NCI-H748 (cell line): ENCODE data around the gene MAGEL2.
A peak's percentile ranks its signal among the peaks of the same experiment; 100 is the strongest.

ENCODE experiments used
- DNase-seq: peaks from one replicate; lab custom pipeline; 2025; ENCODE audit not compliant: unreplicated experiment; lab: John Stamatoyannopoulos, UW

The MAGEL2 gene

DNA sequence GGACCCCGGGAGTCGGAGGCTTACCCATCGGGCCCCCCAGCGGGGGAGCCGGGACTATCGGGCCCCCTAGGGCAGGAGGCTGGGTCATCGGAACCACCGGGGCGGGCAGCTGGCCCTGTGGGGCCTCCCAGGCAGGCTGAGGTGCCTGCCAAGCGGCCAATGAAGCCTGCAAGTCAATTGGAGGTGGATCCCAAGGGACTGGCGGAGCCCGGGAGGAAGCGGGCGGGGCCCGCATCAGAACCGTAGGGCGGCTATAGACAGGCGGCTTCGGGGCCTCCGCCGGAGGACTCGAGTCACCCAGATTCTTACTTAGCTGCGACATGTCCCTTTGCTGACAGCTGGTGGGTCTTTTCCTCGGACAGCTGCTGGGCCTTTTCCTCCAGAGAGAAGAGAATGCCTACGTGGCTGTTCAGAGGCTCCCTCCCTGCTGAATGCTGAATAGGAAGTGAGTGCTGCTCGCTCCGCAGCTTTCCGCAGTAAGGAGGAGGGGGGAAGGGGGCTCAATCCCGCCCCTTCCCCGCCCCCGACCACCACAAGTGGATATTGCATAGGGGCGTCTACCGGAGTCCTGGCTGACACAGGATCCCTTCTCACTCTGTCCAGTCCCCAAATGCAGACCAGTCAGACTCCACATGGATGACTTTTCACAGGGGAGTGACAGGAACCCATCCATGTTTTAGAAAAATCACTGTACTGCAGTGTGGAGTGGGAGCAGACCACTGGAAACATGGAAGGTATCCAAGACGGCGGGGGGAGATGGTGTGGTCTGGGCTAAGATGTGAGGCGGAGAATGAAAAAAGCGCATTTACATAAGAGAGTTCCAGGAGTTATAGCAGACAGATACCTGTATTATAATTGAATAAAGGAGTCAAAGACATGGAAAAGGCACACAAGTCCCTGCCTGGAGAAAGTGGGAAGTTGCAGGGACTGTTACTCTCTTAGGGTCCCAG lies at the start of gene MAGEL2:
TSS of gene MAGEL2 (minus strand) at position 447 of the 950 bp plus-strand sequence. CDS start at position 322, 125 bp downstream.
- DNase-seq, result peak; percentile 57

DNA sequence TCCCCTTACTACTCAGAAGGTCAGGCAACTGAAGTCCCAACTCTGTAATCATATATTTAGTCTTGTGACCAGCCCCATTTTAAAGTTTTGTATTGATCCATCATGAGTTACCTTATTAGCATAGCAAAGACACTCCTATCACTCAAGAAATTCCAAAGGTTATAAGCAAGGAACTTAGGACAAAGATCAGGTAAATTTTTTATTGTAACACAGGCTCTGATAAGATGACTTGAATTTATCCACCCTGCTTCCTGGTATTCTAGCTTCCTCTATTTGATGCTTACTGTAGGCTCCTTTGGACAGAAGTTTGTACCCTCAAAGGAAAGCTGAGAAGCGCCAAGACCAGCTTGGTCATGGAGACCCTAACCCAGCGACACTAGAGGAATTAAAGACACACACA lies 47.6 kb upstream of the MAGEL2 start:
- no peak for DNase-seq

DNA sequence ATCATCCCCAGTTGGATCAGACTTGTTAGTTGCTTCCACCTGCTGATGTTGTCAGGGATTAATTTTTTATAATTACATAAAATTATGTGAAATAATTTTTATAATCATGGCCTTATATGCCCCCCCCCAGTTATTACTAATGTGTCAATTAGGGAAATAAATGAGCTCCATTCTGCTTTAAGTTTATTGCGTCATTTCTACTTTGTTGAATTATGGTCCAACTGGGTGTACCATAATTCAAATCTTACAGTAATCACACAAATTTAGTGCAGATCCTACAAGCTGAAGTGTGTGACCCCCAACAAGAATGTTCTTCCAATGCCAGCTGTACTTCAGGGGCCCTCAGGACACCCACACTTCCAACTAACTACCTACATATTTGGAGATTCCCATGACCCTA lies 46.9 kb upstream of the MAGEL2 start:
- DNase-seq, result no peak

DNA sequence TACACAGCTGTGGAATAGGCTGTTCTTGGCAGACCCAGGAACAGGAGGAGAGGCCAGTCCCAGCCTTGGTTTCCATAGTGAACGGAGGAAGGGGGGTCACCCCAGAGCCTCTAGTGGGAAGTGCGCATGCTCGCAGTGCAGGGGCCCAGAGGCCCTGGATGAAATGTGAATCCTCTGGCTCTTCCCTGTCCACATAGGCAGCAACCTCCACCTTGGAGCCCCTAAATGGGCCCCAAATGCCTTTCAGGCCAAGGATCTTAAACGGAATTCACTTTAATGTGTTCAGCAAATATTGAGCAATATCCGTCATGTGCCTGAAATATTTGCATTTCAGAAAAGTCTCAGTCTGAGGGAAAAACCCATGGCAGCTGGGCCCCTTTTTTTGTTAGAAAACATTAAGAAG lies 42.8 kb upstream of the MAGEL2 start:
- DNase-seq, result no peak

DNA sequence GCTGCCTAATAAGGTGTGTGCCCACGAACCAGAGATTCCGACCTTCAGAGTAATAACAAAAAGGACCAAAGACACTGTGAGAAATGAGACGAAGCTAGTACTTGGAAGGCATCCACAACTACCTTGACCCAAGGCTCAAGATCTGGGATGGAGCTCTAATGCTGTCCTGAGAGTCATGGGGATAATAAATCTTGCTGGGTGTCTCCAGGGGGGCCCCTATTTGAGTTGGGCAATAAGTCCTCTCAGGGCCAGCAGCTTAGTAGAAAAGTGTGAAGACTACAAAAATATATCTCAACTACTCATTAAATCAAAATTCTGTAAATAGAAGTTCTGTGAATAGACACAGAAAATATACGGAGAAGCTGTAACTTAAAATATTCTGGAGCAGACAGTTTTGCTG lies 42.3 kb upstream of the MAGEL2 start:
- DNase-seq, result no peak

DNA sequence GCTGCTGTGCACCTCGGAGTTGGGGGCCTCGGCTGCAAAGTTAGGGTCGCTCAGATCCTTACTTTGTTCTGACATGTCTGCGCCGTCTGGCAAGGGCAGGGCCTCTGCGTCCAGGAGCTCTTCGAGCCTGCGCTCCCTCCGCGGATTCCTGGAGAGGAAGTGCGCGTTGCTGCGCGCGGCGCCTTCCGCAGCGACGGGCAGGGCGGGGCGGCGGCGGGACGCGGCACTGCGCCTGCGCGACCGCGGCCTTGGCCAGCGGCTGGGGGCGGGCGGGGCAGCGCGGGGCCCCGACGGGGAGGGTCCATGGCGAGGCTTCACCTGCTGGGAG lies 39.4 kb upstream of the MAGEL2 start, which contains the start of gene NDN:
TSS of gene NDN (minus strand) at position 163 of the 328 bp plus-strand sequence. CDS start at position 75, 88 bp downstream.
- no peak for DNase-seq

DNA sequence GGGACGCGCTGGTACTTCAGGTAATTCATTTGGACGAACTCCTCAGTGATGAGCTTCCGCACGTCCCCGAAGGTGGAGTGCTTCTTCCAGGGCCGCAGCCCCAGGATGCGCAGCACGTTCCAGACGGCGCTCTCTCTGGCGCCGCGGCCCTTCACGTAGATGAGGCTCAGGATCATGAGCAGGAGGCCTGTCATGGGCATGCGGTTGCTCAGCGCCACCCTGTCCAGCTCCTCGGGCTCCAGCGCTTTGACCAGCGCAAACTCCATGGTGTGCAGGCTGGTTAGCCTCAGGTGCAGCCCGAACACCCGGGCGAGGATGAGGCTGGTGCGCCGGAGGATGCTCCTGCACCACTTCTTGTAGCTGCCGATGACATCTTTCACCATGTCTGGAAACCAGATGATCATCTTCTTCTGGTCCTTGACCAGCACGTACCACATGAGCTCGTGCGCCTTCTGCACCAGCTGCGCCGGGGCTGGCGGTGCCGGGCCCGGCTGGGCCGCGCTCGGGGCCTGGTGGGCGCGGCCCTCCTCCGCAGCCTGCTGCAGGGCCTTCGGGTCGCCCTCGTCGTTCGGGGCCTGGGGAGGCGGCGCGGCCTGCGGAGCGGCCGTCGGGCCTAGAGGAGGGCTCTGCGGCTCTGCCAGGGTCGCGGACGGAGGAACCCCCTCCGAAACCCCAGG lies 38.9 kb upstream of the MAGEL2 start:
- DNase-seq, result no peak

DNA sequence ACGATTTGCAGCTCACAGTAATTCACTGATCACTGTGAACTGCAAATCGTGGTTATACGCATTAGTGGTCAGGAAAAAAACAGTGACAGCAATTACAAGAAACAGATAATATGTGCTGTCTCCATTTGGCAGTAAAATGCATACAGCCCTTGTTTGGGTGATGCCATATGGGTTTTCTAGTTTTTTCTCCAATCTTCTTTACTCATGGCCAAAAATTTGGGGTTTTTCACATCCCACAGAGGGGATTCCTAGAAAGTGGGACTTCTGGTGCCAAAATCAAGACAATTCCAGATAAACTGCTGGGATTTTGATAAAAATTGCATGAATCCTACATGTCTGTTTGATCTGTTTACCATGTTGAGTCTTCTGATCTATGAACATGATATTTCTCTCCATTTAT lies 23.8 kb upstream of the MAGEL2 start:
- DNase-seq, result no peak

DNA sequence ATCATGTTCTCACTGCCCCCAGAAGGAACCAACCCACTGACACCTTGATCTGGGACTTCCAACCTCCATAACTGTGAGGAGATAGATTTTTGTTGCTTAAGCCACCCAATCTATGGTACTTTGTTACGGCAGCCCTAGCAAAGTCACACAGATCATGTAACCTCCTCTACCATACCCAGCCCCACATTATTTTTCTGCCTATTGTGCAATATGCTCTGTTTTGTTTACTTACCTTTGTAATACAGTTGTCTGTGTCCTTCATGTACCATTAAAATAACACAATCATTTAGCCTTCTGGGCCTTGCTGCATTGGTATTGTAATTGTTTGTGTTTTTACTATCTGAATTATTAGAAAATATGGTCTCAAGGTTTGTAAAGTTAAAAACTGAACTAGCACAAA lies 23.3 kb upstream of the MAGEL2 start:
- DNase-seq, result no peak

DNA sequence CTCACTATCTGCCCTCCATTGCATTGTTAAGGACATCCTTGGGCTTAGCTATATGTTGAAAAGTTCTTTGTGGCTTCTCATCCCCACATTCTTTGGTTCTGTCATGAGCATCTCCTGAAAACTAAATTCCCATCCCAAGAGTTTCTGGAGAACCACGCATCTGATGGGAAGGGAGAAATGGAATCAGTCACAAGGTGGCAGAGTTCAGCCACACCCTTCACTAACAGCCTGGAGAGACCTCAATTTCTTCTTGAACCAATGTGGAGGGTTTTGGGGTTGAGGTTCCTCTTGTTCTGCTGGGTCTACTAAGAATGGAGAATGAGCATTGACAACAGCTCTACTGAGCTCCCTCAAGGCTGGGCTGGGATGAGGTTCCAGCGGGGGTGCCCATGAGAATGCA lies 15.6 kb upstream of the MAGEL2 start:
- no peak for DNase-seq

DNA sequence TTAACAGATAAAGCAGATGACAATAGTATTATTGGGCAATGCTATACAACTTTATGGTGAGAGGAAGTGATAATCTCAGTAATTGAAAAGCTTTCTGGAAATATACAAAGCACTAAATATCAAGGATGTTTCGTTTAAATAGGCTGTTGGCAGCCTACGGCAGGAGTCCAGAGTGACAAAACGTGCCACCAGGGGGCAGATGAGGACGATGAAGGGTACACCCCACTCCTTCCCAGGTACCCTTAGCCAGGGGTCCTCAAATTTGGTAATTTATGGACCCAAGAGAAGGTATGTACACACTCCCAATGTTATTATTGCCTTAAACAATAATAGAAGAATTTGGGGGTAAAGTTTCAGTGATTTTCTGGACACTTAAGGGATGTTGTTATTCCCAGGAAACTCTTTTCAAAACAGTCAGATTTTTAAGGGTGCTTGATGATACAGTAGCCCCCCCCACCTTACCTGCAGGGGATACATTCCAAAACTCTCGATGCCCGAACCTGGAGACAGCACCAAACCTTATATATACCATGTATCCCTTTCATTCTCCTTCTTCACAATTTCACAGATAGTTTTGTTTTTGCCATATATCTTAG lies 1.4 kb upstream of the MAGEL2 start:
- peak; percentile 50 for DNase-seq

DNA sequence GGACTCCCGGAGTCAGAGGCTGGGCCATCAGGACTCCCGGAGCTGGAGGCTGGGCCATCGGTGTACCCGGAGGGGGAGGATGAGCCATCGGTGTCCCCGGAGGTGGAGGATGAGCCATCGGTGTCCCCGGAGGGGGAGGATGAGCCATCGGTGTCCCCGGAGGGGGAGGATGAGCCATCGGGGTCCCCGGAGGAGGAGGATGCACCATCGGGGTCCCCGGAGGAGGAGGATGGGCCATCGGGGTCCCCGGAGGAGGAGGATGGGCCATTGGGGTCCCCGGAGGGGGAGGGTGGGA lies 719 bp downstream of the MAGEL2 start:
- DNase-seq, result no peak

DNA sequence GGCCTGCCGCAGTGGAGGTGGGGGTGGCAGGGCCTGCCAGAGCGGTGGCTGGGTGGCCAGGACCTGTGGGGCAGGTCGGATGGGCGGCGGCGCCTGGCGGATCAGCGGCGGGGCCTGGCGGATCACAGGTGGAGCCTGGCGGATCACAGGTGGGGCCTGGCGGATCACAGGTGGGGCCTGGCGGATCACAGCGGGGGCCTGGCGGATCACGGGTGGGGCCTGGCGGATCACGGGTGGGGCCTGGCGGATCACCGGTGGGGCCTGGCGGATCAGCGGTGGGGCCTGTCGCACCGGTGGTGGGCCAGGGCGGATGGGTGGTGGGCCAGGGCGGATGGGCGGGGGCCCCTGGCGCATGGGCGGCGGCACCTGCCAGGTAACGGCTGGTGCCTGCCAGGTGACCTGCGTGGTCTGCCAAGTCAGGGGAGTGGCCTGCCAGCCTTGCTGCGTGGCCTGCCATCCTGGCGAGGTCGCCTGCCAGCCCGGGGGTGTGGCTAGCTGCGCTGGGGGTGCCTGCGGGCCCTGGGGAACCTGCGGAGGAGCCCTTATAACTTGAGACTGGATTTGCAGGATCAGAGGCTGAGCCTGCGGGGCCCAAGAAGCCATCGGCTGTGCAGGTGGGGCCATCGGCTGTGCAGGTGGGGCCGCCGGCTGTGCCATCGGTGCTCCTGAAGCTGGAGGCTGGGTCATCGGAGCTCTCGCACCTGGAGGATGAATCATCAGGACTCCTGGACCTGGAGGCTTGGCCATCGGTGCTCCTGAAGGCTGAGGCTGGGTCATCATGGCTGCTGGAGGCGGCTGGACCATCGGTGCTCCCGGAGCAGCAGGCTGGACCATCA lies 1.3 kb downstream of the MAGEL2 start:
- DNase-seq, result peak; percentile 8

DNA sequence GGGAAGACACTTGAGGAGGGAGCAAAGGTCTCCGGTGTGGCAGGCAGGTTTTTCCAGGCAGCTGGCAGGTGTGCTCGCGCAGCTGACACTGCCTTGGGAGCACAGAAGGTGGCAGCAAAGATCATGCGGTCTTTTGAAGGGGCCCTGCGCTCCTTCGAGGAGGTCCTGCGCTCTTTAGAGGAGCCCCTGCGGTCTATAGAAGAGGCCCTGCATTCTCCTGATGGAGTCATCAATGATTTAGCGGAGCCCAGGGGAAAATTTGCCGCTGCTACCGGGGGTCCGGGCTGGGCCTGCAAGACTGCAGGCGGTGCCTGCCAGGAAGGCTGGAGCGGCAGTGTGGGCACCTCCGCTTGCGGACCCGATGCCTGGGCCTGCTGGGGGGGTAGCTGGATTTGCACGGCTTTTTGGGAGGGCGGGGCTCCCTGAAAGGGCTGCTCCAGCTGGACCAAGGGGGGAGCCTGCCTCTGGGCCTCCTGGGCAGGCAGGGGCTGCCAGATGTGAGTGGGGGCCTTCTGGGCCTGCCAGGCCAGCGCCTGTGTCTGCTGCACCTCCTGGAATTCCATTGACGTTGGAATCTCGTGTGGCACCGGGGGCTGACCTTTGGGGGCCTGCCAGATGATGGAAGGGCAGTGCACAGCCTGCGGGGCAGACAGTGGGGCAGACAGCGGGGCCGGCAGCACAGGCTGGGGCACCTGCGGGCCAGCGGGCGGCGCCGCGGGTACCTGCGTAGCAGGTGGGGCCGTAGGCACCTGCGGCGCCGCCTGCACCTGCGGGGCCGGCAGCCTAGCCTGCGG lies 2.1 kb downstream of the MAGEL2 start:
- DNase-seq, result peak; percentile 40

DNA sequence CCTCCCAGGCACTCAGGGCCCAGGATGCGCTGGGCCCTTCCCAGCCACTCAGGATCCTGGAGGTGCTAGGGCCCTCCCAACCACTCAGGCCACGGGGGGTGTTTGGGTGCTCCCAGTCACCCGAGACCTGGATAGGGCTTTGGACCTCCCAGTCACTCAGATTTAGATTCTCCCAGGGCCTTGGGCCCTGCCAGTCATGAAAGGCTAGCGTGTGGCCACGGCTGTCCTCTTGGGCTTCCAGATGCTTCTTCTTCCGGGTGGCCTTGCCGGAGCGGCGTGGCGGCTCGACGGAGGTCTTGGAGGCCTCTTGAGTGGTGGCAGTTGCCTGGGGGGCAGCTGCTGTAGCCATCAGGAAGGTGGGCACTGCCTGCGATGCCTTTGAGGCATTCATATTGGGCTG lies 2.8 kb downstream of the MAGEL2 start:
- no peak for DNase-seq

DNA sequence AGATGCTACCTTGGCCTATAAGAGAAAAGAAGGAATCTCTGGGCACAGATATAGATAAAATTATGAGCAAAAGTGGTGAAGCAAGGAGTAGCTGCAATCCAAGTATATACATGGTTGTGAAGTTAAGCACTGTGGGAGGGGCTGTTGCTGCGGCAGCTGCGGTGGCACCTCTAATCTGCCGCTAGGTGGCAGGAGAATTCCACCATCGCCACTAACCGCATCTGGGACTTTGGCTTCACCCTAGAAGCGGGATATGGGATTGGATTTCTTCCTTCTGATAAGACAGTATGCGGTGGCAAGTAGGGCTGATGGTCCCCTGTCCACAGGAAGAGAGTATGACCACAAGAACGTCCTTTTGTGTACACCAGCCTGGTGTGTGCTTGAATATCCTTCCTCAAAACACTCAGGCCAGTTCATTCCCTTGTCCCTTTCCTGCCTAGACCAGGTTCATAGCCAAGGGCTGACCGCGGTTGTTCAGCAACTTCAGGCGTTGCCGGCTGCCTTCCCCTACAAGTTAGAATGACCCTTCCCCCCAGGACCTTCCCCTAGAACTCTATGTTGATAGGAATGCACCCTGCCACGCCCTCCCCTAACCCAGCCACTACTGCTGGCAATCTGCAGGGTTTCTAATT lies 5.1 kb downstream of the MAGEL2 start:
- peak; percentile 65 for DNase-seq

DNA sequence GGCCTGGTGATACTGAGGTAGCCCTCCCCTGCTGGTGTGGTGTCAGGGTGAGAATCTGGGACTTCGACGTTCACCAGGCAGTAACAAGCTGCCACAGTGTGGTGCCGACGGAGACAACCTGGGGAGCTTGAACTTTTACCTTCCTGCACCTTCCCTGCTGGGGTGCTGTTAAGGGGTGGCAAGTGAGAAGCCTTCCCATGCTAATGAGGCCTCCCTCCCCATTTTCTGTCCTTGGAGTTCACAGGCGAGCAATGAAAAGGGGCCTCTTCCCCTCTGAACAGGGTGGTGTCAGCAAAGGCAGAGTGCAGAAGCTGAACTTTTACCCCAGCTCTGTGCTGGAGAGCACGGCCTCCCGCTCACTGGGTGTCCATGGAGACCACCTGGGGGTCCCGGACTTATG lies 13.5 kb downstream of the MAGEL2 start:
- no peak for DNase-seq

DNA sequence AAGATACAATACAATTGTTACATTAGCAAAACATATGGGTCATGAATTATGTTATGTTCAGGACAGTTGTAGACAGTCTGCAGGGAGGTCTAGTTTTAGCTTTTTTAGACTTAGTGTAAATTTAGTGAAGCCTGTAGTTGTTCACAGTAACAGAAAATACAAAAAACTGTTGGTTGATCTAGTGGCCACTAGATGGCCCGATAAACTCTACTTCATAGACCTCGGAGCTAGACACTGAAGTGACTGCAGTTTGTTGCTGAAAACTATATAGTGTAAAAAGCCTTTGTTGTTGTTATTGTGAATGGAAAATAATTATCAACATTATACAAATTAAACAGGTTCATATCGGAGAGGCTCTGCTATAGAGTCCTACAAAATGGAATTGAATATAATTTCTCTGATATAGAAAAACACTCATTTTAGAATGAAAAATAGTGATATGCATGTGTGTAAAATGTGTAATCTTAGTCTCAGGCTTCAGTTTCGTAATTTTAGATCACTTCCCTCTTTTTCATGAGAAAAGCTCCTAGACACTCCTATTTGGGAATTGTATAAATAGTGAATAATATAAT lies 18.3 kb downstream of the MAGEL2 start:
- peak; percentile 62 for DNase-seq

DNA sequence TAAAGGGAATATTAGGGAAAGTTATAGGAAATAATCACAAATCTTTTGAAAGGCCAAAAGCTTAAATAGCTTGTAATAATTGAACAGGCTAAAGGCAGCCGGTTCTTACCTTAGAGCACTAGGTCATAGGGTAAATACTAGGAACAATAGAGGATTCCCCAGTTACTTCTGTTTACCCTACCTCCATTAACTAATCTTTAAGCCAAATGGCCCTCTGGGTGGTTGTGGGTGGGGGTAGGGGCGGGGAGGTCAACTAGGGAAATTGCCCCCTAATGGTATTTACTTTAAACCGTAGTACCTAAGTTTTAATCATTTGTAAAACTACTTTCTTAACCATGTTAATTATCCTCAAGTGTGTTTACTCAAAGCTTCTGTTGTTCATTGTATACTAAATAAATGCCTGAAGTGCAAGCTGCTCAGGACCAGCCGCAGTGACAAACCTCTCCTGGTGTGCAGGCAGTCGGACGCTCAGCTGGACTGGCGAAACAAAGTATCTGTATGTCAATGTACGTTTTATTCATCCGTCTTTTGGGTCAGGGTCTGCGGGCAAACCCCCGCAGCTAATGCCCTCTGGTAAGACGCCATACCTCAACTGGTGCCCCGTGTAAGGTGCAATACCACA lies 18.9 kb downstream of the MAGEL2 start:
- DNase-seq, result peak; percentile 88
